ENCODE measurements around the gene SPCS1. TPM values are rescaled to one million over a fixed set of nuclear protein-coding genes. Genes with fewer than 3 reads are reported as not detected.

SPCS1 gene
- total RNA-seq, 1 experiment from 2014 or later: 93.2 TPM

- no peak for ATAC-seq
- BruUV-seq (replicated peaks): no TSS peak
- H3K9me3 ChIP-seq (ENCODE audit: control insufficient read depth, insufficient read depth, low read depth, low read length): peaks cover 7% of the 10 kb centered on the region; the same call in 1 of the 2 replicates
- no peak for DNase-seq (ENCODE audit: low read depth, low spot score)
- H3K4me1 ChIP-seq (ENCODE audit: control insufficient read depth, insufficient read depth, low read length): no peaks in the 10 kb centered on the region
- in situ Hi-C loops (cut with HindIII; ENCODE audit: low pct_unique_long_range_greater_than_20kb, low sequenced_read_pairs) (no loop called here), intact Hi-C loops (cut with micrococcal nuclease; ENCODE audit: unreplicated experiment) (no loop called here)
- CTCF ChIA-PET: no interaction called here
- H3K4me3 ChIP-seq (ENCODE audit: low read depth in 2 of 2, low read length in 2 of 2): no peak overlapping the region
- POLR2A ChIA-PET: no interaction called here
- TF ChIP-seq CTCF (IDR thresholded peaks at IDR 0.05) (no peak), POLR2AphosphoS5 (IDR thresholded peaks at IDR 0.05; ENCODE audit: low read depth, low read length) (no peak), REST (IDR thresholded peaks at IDR 0.05; ENCODE audit: insufficient read depth in 1 of 2, low read depth in 2 of 2, low read length in 1 of 2) (no peak), TCF7L2 (IDR thresholded peaks at IDR 0.05; ENCODE audit: low read depth, low read length) (no peak), SIN3A (IDR thresholded peaks at IDR 0.05; ENCODE audit: borderline replicate concordance, insufficient read depth, low read depth, low read length) (no peak)
- H3K27ac ChIP-seq (ENCODE audit: low read length): no peak overlapping the region
- H3K36me3 ChIP-seq (ENCODE audit: control insufficient read depth, insufficient read depth, low read length): peaks cover 7% of the 10 kb centered on the region; the same call in 1 of the 2 replicates
- H3K27me3 ChIP-seq (ENCODE audit: control insufficient read depth, insufficient read depth, low read length): no peaks in the 10 kb centered on the region
Observed at GRCh38 chr3:52731590-52731989, 25.7 kb downstream of the SPCS1 start.

- H3K9me3 ChIP-seq (ENCODE audit: control insufficient read depth, insufficient read depth, low read depth, low read length): peaks cover 7% of the 10 kb centered on the region; the same call in 1 of the 2 replicates
- no peak overlapping the region for H3K27ac ChIP-seq (ENCODE audit: low read length)
- H3K36me3 ChIP-seq (ENCODE audit: control insufficient read depth, insufficient read depth, low read length): peaks cover 7% of the 10 kb centered on the region; the same call in 1 of the 2 replicates
- H3K4me3 ChIP-seq (ENCODE audit: low read depth in 2 of 2, low read length in 2 of 2): no peak overlapping the region
- ChIA-PET POLR2A (no interaction called here), CTCF (no interaction called here)
- no peak for DNase-seq (ENCODE audit: low read depth, low spot score)
- H3K4me1 ChIP-seq (ENCODE audit: control insufficient read depth, insufficient read depth, low read length): no peaks in the 10 kb centered on the region
- no peaks in the 10 kb centered on the region for H3K27me3 ChIP-seq (ENCODE audit: control insufficient read depth, insufficient read depth, low read length)
- intact Hi-C loops (cut with micrococcal nuclease; ENCODE audit: unreplicated experiment) (no loop called here), in situ Hi-C loops (cut with HindIII; ENCODE audit: low pct_unique_long_range_greater_than_20kb, low sequenced_read_pairs) (no loop called here)
- BruUV-seq (replicated peaks): no TSS peak
- ATAC-seq: no peak
- TF ChIP-seq CTCF (IDR thresholded peaks at IDR 0.05) (no peak), POLR2AphosphoS5 (IDR thresholded peaks at IDR 0.05; ENCODE audit: low read depth, low read length) (no peak), TCF7L2 (IDR thresholded peaks at IDR 0.05; ENCODE audit: low read depth, low read length) (no peak), SIN3A (IDR thresholded peaks at IDR 0.05; ENCODE audit: borderline replicate concordance, insufficient read depth, low read depth, low read length) (no peak), REST (IDR thresholded peaks at IDR 0.05; ENCODE audit: insufficient read depth in 1 of 2, low read depth in 2 of 2, low read length in 1 of 2) (no peak)
Observed at GRCh38 chr3:52733256-52733891, 27.5 kb downstream of the SPCS1 start.
